ENCODE measurements around the gene FHIT.

FHIT gene

DNA sequence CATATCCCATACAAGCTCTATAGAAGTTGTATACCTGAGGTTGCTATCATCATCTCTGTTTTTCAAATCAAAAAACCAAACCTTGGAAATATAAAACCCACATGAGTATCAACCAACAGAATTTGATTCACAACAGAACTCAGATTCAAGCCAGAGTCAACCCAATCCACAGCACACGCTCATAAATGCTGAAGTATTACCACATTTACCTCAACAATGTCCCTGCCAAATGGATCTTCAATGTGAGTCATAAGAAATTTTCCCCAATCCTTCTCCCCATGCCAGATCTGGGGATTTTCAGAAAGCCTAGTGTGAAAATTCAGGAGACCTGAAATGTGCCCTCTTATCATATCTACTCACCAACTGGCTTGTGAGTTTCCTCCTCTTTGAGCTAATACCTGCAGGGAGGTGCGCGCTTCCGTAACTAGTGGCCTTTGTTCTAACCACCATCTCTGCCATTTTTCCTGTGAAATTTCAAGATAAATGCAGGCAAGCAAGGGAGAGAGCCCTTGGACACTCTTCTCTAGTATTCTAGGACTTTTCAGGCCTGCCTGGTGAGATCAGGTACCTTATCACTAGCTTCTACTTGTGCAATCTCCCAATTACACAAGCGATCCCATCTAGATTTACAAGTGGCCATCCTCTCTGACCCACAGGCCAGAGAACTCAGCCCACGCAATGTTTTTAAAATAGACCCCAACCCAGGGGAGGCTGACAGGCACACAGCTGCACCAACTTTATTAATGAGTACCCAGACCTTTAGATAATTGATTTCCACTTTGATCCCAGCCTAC lies 1124.5 kb downstream of the FHIT start:
- DNase-seq (ENCODE audit: low read depth, low spot score) = no peak

DNA sequence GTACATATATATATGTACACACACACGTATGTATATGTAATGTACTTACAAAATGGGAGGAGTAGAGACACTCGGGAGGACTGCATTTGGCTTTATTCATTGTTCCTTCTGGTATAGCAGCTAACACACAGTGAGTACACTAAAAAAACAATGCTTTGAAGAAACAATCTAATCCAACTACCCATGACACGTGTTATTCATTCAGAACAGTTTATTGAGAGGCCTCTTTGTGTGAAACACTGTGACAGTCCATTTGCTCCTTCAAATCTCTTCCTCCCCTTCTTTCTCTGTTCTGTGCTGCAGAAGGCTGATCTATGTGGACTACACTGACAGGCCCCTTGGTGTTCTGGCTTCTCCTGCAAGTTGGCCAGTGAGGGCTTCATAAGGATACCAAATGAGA lies 1125.6 kb downstream of the FHIT start:
- DNase-seq (ENCODE audit: low read depth, low spot score) = no peak

DNA sequence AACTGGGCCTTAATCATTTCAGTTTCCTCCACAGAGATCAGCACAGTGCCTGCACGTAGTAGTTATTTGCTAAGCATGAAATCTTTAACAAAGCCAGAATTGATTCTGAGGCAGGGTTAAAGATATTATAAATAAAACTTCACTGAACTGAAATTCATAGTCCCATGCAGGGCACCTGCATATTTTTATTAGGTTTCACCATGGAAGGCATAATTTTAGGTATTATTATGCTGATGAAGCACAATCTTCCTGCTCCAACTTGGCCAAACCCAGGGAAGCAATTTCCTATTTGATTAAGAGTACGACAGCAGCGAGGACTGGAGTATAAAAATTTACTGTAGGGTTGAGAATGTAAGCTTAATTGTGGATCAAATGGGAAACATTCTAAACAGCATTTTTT lies 1131.0 kb downstream of the FHIT start:
- DNase-seq (ENCODE audit: low read depth, low spot score) = no peak

DNA sequence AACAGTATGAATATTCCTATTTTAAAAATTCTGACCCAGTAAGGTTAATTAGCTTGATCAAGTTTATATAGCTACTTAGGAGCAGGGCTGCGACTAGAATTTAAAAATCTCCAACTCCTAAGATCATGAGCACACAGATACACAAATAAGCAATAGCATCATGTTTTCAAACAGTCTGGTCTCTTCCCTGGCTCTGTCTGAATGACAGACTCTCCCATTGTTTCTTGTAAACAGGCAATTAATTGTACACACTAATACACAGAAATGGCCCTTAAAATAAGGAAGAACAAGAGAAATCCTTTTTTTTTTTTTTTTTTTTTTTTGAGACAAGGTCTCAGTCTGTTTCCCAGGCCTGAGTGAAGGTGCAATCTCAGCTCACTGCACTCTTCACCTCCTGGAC lies 1137.1 kb downstream of the FHIT start:
- DNase-seq (ENCODE audit: low read depth, low spot score) = no peak

DNA sequence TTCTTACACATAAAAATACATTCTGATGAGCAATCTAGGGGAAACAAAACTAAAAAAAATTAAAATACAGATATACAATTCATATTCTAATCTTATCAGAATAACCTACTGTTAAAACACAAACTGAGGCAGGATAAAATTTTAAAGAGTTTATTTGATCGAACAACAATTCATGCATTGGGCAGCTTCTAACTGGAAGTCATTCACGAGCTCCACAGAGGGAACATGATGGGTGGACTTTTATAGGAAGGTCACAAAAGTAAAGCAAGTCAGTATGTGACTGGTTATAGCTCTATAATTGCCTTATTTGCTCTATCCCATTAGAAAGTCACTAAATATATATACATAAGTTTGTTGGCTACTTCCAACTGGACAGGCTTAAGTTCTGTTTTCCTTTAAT lies 1144.0 kb downstream of the FHIT start:
- DNase-seq (ENCODE audit: low read depth, low spot score) = no peak

DNA sequence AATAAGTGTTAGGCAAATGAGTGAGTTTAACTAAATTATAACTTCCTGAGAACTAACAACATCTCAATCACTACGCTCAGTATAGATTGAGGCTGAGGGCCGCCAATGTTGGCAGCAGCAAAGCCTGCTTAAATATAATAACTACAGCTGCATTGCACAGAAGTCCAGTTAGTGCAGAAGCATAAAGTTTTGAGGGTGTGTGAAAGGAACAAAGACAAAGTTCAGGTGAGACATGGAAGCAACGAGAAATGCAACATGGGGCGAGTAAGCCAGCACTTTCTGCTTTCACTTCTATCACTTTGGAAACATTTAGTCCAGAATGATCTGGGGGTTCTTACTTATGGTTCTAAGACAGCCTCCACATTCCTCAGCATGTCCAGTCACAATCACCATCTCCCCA lies 1149.1 kb downstream of the FHIT start:
- DNase-seq (ENCODE audit: low read depth, low spot score) = no peak

DNA sequence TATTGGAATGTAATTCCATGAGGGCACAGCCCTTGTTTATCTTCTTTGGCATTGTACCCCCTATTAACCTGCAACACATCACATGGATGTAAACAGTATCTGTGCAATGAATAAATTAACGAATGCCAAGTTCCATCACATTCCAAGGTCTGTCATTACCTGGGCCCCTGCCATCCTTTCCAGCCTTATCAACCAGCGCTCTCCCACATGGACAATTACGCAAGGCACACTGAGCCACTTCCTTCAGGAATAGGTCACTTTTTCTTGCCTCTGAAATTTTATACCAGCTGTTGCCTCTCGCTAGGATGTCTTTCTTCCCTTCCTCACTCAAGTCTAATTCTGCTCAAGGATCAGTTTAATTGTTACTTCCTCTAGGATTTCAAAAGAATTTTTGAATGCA lies 1149.6 kb downstream of the FHIT start:
- DNase-seq (ENCODE audit: low read depth, low spot score) = no peak

DNA sequence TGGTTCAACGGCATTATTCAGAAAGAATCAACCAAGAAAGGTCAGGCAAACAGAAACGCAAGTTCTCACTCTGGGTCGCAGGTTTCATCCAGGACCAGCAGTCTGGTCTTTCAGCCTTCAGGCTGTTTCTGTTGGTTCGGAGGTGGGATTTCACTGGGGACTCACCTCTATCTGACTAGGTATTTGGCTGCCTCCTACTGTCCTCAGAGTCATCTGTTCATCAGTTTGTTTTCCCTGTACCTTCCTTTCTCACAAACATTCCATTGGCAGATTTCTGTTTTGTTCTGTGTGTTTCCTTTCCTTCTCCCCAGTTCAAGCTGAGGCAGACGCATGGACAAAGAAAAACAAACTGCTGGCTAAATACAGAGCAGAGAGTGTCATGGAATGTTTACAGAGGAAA lies 1154.8 kb downstream of the FHIT start:
- no peak for DNase-seq (ENCODE audit: low read depth, low spot score)

DNA sequence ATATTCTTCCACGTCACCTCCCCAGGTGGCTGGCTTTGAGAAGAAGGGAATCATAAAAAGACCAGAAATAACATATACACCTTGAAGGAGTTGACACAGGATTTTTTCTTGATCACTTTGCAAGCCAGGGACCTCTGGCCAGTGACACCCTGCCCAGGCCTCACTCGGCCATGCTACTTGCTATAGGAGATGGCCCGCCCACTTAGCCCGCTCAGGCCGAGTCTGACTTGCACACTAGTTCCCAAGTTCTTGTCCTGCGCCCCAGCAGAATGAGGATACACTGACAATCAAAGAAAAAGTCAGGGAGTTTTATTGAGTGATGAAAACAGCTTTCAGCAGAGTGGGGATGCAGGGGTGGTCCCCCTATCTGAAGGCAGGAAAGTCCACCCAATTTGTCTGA lies 1155.3 kb downstream of the FHIT start:
- no peak for DNase-seq (ENCODE audit: low read depth, low spot score)

DNA sequence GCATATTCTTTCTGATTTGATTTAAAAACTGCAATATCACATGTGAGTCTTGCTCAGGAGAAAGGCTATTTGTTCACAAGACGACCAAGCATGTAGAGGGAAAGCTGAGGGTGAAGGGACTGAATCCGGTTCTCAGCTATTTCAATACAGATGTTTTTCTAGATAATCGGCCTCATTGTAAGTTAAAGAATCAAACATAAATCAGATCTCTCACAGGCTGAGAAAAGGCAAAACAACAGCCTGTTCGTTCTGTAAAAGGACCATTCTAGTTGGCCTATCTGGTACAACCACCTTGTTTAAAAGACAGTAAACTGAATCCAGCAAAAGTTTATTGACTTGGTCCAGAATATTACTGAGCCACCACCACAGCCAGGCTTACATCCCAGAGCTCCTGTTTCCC lies 1155.7 kb downstream of the FHIT start:
- DNase-seq (ENCODE audit: low read depth, low spot score) = no peak

DNA sequence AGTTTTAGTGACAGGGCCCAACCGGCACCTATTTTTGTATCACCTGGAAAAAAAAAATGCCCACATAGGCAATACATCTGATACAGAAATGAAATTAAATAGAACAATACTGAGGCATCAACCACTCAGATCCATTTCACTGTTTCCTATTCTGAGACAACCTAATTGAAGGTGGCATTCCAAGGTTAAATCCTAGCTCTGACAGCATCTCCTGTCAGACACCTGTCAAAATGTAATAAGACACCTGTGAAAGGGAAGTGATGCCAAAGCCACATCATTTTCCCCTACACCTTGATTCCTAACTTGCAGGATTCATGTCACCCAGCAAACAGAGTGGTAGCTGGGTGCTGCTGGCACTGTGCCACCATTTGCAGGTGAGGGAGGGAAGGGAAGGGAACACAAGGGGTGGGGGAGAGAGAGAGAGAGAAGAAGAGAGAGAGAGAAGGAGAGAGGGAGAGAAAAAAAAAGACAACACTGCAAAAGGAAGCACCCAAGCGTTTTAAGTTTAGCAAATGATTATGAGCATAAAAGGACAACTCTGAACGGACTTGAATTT lies 1156.8 kb downstream of the FHIT start:
- no peak for DNase-seq (ENCODE audit: low read depth, low spot score)

DNA sequence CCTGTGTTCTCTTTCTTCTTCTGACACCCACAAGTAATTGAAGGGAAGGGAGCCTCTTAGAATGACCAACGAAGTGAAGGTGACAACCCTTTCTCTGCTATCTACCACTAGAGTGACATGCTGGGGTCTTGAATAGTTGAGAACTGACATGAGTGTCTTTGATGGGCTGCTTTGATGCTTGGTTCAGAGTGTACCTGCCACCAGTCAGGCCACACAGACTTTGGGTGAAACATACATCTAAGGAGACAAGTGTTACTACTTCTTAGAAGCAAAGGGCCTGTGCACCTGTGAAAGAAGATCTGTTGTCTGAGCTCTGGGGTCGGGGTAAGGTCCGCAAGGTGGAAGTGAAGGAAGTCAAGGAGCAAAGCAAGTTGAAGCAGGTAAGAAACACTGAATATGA lies 1160.7 kb downstream of the FHIT start:
- DNase-seq (ENCODE audit: low read depth, low spot score) = no peak

DNA sequence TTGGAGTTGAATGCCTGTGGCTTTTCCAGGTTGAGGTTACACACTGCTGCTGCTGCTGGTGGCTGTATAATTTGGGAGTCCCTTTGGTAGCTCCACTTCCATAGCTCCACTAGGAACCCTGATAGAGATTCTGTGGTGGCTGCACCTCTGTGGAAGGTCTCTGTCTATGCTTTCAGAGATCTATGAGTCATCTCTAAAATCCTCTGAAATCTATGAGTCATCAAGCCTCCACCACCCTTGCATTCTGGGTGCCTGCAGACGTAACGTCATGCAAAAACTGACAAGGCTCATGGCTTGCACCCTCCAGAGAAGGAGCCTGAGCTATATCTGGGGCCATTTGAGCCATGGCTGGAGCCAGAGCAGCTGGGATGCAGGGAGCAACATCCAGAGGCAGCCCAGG lies 1164.4 kb downstream of the FHIT start:
- no peak for DNase-seq (ENCODE audit: low read depth, low spot score)

DNA sequence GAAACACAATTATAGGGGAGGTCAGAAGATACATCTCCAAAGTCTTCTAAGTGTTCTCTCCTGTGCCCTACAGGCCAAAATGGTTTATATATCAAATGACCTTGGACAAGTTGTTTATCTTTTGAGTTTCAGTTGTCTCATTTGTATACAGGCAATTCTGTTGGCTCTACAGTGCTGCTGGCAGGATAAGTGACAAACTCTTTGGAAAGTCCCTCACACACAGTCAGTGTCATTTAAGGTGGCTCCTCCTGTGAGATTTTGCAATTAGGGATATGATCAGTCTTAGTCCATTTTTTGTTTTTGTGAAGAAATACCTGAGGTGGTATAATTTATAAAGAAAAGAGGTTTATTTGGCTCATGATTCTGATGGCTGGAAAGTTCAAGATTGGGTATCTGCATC lies 1165.6 kb downstream of the FHIT start:
- no peak for DNase-seq (ENCODE audit: low read depth, low spot score)

DNA sequence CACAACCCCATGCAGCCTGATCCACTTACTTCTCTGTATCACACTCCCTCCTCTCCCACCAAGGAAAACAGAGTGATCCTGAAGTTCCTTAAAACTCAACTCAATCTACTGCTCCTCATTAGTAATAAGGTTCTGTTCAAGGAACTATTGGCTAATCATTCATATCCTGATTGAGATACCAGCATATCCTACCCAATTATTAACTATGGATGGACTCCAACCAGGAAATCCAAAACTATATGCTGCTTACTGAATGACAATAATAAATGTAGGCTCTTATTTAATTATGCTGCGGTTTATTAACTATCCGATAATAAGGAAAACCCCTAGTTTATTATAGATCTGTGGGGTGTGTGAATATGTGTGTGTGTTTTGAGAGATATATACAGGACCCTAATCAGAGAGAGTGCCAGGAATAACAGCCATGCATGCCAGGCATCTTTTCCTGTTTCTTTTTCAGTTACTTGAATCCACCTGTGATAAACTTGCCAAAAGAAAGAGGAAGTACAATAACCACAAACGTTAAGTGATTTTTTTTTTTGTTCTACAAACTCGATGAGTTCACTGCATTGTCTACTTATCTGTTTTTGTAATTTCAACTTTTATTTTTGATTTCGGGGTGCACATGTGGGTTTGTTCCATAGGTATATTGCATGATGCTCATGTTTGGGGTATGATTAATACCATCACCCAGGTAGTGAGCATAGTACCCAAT lies 1169.7 kb downstream of the FHIT start:
- no peak for DNase-seq (ENCODE audit: low read depth, low spot score)

DNA sequence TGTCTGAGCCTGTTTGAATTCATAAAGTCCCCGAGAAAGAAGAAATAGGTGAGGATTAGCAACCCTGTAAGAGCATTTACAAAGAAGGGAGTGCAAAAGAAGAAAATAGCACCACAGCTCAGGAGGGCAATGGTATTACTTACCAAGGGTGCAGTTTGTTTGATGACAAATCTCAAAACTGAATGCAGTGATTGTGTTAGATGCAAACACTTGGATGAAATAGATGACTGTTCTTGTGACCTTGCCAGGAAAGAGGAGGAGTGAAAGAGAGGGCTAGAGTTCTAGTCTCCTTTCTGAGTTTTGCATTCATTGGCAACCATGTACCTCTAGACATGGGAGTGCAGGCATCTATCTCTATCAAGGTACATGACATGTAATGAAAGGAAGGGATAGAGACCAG lies 1170.6 kb downstream of the FHIT start:
- no peak for DNase-seq (ENCODE audit: low read depth, low spot score)

DNA sequence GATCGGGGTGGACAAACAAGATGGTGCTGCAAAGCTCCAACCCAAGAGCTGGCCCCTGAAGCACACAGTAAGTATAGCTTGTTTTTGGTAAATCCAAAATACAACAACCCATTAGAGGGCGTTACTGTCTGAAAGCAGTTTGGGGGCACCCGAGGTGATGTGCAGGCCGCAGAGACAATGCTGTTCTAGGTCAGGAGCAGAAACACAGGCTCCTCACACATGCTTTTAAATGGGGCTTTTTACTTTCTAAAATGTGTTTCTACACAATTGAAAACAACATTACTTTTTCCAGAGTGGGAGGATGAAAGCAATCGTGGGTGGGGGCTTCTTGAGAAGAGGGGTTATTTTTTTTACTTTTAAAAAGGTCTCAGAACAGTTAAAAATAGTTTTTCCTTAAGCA lies 1172.2 kb downstream of the FHIT start:
- DNase-seq (ENCODE audit: low read depth, low spot score) = no peak

DNA sequence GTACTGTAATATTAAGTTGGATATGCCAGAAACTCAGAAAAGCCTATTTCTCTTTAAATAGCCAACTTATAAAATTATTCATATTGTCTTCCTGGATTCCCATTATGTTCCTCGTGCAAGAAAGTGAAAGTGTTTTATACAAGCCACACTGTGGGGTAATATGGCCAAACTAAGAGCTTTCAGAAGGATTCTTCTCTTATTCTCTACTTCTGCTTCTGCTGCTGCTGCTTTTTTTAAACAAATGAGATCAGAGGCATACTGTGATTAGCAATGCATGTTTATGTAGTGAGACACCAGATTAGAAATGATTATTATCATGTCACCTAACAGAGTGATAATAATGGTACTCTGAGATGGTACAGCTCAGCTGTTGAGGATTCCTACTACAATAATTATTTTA lies 1174.9 kb downstream of the FHIT start:
- DNase-seq (ENCODE audit: low read depth, low spot score) = no peak

DNA sequence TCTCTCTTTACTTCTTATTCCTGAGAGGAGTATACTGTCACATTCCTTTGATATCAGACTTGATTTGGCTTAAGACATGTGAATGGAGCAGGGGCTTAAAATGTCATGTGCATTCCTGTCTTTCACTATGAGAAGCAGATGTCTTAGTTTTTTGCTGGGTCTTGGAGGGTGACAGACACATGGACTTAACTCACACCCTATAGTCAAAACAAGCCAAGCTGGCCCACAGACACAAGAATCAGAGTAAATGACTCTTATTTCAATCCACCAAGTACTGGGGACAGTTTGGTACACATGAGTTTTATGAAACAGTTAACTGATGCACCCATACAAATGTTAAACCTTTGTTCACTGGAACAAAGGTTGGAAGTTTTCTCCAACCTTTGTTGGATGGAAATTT lies 1177.3 kb downstream of the FHIT start:
- DNase-seq (ENCODE audit: low read depth, low spot score) = no peak

DNA sequence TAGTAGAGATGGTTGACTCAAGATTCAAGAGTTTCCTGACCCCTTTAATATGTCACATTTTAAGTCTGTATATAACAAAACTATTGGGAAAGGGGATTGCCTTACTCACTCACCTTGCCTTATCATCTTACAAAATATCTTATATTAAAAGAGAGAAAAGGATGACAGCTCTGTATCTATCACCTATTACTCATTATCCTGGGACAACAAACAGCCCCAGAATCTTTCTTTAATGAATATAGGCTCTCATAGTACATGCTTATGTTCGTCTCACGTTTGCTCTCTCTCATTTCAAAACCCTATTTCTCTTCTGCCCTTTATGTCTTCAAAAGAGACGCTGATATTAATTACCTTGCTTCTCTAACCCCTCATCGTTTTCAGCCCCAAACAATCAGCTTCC lies 1178.0 kb downstream of the FHIT start:
- no peak for DNase-seq (ENCODE audit: low read depth, low spot score)

DNA sequence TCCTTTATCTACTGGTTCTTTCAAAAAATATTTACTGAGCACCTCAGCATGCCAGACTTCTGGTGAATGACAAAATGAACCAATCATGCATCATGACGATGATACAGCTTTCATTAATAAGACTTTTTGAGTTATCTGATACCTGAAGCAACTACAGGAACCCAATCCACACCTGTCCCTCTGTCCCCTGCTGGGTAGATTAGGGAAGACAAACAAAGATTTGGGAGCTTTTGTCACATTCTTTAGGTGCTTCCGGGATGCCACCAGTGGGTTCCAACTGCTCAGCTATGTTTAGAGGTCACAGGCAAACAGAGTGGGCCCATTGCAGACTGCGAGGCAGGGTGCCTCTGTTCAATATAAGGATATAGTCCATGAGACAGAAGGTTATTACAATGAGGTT lies 1180.9 kb downstream of the FHIT start:
- no peak for DNase-seq (ENCODE audit: low read depth, low spot score)

DNA sequence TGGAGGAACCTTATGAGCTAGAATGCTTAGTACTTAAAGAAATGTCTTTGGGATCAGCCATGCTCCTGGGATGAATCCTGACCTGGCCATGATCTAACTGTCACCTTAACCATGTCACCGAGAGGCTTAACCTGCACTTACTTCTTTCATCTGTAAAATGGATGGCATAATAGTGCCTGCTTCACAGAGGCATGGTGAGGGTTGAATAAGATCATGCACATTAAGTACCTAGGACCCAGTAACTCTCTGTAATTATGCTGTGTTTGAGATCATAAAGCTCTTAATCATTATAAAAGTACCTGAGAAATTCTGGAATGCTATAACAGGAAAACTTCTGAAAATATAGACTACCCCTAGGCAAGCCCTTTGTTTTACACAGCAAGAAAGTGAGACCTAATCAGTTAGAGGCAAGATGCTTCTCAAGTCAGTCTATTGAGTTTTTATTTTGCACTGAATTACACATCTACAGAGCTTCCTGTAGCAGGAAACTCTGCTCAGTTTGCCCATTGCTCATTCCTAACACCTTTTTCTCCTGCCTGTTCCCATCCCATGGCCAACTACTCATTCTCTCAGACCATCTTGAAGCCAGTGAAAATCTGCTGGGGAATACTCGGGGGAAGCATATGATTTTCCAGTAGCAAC lies 1185.9 kb downstream of the FHIT start:
- no peak for DNase-seq (ENCODE audit: low read depth, low spot score)
